Measurements from ENCODE around the gene MRPL55.
A peak's percentile ranks its signal among the peaks of the same experiment; 100 is the strongest.

MRPL55 gene

DNA sequence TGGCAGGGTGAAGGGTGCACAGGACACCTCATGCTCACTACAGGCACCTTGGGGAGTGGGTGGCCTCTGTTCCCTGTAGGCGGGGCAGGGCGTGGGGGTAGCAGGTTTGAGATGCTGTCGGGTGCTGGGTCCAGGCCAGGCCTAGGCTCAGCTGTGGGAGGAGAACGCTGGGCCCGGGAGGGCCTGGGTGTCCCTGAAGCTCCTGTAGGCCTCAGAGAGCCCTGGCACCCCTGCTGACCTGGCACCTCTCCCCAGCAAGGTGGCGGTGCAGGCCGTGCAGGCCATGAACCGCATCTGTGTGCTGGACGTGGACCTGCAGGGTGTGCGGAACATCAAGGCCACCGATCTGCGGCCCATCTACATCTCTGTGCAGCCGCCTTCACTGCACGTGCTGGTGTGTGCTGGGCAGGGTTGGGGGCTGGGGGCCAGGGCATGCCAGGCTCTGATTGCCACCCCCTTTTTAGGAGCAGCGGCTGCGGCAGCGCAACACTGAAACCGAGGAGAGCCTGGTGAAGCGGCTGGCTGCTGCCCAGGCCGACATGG lies 38.1 kb upstream of the MRPL55 start:
- no peak for DNase-seq

DNA sequence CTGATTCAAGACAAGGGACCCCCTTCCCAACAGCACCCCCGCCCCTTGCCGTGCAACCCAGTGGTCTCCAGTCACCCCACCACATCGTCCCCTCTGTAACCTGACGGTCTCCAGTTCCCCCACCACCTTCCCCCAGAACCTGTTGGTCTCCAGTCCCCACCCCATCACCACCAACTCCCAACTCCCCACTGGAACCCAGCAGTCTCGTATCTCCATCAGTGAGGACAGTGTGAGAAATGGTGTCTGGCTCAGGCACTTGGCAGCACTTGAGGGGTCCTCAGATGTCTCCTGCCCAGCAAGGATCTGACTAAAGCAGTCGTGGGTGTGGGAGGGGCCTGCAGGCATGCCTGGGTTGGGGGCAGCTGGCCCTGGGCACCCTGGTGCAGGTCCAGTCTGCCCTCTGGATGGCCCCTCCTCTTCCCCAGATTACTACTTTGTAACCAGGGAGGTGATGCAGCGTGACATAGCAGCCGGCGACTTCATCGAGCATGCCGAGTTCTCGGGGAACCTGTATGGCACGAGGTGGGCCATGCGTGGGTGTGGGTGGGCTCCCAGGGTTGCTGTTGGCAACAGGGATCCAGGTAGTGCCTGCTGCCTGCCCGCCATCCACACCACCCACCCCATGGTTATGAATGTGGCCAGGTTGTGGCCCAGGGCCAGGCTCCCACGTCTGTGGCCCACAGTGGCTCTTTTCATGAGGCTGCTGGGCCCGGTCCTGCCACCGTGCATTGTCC lies 37.5 kb upstream of the MRPL55 start:
- no peak for DNase-seq

DNA sequence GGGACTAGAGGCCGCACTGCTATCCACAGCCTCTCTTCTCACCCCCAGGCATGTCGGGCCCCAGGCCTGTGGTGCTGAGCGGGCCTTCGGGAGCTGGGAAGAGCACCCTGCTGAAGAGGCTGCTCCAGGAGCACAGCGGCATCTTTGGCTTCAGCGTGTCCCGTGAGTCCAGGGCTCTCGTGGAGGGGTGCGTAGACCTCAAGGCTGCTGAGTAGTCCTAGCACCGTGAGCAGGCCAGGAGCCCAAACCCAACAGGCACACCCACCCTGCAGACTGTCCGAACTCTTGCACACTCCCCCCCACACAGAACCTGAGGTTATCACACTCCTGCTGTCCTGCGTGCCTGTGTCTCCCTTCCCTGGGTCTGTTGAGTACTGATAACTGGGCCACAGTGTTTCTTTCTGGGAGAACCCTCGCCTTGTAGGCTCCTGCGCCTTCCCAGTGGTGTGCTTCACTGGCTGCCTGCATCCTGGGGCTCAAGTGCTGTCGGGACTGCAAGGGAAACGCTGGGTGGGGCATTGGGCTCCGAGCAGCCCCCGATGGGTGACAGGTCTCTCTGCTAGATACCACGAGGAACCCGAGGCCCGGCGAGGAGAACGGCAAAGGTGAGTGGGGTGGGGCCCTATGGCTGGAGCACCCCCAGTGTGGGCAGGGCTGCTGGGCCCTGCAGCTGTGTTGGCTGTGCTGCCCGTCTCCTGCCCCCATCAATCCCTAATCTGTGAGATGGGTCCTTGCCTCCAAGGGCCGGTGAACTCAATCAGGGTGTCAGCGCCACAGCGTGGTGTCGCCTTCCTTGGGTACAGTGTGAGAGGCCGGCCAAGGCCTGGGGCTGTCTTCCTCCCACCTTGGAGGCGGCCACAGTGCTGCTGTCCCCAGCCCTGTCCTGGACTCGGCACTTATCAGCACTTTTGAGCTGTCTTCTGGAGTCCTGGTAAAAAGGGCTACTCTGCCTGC lies 36.6 kb upstream of the MRPL55 start:
- DNase-seq = no peak

DNA sequence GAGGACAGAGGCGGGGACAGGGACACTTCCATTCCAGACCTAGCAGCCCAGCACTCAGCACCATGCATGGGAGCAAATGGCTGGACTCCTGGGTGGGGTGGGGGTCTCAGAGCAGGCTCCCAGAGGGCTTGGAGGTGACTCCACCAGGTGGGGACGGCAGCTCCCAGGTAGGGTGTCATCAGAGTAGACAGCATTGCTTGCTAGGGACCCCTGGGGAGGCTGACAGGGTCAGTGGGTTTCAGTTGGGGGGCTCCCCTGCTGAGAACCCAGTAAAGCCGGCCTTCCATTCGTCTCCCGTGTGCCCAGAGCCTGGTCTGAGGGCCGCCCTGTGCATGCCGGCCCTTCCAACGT lies 35.9 kb upstream of the MRPL55 start:
- DNase-seq = no peak

DNA sequence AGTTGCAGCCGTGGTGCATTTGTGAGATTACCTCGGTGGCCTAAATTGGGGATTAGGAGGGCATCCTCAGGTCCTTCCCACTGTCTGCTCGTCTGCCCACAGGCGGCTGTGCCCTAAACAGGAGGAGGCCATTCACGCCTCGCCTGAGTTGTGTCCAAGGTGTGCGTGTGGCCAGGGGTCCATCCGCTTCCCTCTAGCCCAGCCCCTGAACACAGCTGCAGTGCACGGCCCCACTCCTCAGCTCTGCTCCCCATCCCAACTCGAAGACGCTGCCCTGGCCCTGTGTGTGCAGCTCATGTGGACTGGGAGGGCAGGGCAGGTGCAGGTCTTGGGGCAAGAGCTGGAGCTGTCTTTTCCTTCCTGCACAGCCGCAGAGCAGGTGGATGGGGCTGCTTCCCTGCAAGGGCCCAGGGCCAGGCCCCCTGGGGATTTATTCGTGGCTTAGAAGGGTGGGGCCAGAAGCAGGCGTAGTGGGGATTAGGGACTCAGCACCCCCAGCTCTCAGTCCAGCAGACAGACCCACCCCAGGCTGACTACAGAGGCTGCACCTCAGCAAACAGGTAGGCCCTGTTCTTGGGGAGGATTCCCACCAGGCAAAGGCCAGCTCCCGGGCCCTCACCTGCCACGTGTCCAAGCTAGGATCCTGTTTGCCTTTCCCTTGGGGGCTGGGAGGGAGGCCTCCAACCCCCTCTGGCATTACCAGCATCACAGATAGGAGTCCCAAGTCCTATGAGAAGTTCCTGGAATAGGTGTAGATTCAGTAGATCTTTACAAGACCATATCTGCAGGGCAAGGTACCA lies 35.3 kb upstream of the MRPL55 start:
- DNase-seq = no peak

DNA sequence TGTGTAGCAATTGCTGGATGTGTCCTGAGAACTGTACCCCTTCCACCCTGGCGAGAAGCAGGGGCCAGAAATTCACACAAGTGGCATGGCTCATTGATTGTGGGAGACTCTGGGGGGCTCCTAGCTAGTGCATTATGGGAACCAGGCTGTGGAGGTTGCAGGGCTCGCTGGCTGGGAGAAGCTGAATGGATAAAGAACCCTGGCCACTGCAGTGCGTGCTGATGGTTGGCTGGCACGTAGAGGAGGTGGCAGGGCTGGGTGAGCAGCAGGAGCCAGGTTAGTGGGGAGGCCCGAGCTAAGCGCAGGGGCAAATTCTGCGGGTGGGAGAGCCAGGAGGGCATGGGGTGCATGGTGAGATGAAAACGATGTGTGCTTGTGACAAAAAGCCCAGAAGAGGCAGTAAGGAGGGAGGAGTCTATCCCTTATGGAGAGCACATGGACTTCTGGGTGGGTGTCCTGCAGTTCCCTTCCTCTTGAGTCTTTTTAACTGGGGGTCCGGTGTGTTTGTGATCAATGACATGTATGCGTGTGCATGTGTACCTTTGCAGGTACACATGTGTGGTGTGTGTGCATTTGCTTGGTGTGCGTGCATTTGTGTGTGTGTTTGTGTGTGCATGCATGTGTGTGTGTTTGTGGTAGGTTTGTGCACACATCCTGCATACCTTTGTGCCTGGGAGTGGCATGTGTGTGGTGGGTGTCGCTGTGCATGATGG lies 34.5 kb upstream of the MRPL55 start:
- DNase-seq = no peak

DNA sequence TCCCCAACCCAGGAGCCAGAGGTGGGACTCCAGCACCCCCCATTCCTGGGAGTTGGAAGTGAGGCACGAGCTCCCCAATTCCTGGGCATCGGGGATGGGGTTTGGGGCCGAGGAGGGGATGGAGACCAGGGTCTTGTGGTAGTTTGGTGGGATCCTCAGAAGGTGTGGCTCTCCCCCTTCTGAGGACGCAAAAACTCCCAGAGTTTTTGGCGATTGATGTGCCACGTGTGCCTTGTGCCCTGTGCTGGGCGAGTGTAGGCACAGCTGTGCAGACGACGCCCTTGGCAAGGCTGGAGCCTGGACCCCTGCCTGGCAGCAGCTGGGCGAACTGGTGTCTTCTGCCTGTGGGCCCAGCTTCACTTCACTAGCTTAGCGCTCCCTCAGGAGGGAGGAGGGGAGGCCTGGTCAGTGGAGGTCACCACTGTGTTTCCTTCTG lies 33.6 kb upstream of the MRPL55 start:
- no peak for DNase-seq

DNA sequence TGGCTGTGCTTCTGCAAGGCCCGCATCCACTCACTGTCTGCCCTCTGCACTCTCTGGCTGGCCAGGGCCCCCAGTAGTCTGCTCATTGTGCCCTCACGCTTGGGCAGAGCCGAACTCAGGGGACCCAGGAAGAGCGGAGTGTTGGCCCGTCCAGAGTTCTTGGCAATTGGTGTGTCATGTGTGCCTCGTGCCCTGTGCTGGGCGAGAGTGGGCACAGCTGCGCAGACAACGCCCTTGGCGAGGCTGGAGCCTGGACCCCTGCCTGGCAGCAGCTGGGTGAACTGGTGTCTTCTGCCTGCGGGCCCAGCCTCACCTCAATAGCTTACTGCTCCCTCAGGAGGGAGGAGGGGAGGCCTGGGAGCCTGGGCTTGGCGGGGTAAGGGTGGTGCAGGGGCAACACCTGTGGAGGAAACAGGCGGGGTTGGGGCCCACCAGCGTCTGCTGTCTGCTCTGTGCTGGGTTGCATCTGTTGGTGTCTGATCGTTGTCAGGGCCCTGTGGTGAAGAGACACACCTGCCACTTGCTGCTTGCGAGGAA lies 33.1 kb upstream of the MRPL55 start:
- DNase-seq = no peak

DNA sequence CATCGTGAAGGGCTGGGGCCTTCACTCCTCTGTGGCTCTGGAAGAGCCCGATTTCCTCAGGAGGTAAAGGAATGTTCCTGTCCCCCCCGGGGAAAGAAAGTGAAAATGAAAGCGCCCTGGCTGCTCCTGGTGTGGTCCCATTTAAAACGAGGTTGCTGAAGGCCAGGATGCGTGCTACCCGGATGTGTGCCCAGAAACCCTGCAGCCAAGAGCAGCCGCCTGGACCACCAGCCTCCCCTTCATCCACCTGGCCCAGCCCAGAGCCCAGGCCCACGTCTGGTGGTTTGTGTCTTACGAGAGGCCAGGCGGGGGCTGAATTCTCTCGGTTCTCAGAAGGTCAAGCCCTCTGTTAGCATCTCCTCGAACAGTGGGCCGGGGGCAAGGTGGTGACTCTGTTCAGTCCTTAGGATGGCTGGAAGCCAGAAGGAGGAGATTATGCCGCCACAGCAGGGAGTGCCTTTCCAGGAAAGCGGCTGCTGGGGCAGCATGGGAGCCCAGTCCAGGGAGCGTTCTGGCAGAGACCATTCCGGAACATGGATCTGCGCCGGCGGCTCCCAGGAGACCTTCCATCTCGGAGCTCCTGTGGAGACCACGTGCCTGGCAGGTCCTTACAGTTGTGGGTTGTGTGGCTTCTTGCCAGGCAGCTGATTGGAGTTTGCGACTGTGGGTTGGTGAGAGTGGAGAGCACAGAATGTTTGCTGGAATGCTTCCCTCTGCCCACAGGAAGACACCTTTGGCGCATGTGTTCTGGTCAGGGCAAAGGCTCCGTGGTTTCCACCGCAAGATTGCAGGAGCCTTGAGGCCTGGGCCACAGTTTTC lies 32.3 kb upstream of the MRPL55 start:
- no peak for DNase-seq

DNA sequence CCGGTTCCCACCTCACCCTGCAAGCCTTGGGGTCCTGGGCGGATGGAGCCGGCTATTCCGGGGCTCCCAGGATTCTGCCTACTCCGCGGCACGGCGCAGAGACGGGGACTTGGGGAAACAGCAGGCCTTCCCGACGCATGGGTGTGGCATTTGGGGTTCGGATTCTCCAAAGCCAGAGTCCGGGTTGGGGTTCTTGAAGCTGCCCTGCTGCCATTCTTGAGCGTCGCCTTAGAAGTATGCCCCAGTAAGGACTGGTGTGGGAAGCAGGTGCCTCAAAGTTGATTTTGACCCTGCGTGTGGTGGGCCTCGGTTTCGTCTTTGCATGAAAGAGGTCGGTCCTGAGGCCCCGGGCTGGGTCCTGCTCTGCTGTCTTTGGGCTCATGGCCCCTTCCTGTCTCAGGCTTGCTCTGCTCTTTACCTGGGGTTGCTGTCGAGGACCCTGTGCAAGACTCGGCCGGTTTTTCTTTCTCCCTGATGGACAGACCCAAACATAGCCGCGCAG lies 31.7 kb upstream of the MRPL55 start:
- DNase-seq = no peak

DNA sequence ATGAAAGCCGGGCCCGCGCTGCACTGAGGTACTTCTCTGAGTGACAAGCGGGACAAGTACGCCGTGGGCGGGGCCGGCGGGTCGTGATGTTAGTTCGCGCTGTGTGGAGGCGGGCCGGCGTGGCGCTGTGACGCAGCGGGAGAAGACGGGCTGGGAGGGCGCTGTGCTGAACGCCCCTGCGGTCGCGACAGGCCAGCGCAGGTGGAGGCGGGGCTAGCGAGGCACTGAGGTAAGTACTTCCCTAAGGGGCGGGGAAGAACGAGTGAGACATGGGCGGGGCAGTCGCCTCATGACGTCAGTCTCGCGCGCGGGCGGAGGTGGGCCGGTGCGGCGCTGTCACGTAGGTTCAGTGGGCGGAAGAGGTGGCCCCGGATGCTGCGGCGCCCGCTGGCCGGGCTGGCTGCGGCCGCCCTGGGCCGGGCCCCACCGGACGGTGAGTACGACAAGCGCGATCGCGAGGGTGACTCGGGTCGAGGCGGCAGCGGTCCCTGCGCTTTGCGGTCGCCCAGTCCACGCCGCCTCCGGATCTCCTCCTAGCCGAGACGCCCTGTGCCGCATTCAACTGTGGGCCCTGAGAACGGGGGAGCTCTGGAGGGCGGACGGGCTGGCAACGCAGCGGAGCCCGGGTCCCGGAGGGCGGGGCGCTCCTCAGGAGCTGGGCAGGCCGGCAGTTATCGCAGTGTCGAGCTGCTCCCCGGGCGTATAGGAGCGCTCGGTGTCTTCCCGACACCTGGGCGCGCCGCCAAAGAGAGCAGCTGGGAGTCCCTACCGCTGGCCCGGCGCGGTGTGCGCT lies 31.0 kb upstream of the MRPL55 start, which contains the start of gene GUK1:
Gene GUK1, plus strand, starts transcription at position 349 of the 793 bp plus-strand sequence. Its CDS starts 24 bp downstream, at position 373.
- peak; percentile 90 to 96 for DNase-seq

DNA sequence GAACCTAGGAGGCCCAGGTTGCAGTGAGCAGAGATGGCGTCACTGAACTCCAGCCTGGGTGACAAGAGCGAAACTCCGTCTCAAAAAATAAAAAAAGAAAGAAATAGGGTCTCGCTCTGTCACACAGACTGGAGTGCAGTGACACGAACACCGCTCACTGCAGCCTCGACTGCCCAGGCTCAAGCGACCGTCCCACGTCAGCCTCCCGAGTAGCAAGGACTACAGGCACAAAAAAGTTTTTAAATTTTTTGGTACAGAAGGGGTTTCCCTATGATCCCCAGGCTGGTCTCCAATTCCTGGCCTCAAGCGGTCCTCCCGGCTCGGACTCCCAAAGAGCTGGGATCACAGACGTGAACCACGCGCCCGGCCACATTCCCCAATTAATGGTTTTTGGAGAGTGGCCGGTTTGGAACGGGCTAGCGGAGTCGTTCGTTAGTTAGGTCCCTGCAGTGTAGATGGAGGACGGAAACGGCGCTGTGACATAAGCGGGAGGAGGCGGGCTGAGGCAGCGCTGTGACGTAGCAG lies 30.4 kb upstream of the MRPL55 start:
- DNase-seq = no peak

DNA sequence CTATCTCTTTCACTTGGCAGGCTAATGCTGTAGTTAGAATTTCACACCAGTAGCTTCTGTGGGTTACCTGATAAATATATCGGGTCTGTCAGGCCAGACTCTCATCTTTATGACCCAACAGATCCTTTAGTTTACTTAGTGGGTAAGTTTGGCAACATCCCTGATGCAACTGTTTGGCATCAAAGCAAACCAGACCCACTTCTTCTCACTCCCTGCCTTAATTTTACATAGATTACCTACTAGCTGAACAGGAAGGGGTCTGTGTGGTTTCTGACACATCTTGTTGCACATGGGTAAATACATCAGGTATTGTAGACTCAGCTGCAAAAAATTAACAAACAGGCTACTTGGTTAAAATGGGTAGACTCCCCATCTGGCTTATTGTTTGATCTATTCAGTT lies 27.8 kb upstream of the MRPL55 start:
- DNase-seq = no peak

DNA sequence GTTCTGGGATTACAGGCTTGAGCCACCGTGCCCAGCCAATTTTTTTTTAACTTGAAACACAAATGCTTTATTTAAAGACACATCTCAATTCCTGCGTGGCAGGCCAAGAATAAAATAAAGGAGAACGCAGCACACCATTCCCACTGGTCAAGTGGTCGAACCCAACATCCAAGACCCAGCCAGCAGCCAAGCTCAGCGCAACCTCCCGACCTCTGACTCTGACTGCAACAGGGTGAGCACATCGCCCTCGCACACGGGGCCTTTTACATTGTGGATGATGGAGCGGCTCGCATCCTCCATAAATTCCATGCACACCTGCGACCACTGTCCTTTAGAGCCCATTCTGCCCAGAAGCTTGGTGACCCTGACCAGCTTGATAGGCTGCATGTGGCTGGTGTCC lies 25.5 kb upstream of the MRPL55 start:
- DNase-seq = no peak

DNA sequence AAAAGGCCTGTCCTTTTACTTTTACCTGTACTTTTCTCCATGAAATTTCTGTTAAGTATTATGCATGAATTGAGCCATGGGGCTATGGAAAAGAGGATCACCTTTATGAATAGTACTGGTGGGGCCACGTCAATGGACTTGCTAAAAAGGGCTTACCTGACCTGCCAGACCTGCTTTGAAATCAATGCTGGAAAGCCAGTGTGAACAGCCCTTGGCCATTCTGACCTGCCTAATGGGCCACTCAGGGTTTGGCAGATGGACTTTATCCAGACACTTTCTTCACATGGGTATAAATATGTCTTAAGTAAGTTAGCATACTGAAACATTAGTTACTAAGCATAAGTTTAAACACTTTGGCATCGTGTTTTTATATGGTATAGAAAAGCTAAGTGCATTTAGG lies 22.7 kb upstream of the MRPL55 start:
- no peak for DNase-seq

DNA sequence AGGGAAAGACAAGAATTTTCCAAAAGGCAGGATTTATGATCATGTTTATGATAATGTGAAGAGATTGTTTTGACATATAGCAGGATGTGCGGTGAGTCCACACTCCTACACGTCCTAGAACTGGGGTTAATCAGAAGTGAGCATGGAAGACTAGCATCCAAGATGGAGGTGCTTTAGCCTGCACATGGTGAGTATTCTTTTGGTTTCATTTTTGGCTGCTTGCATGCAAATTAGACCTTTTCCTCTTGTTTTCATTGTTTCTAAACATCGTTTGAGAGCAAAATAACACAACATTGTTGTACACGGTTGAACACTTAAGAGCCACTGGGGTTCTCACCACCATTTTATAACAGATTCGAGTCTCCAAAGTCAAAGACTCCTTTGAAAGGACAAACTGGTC lies 16.1 kb upstream of the MRPL55 start:
- no peak for DNase-seq

DNA sequence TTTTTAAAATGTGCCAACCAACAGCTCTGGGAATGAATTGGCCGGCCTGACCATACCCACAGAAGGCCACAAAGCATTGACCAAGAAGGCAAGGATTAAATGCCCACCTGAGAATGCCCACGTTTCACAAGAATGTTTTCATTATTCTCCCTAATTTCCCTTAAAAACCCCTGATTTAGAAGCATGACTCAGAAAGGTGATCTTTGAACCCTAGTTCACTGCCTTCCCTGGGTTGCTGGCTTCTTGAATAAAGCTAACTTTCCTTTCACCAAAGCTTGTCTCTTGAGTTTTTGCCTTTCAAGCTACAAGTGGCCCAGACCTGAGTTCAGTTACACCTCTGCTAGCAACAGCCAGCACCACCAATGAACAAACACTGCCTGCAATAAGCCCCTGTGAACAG lies 14.4 kb upstream of the MRPL55 start:
- no peak for DNase-seq

DNA sequence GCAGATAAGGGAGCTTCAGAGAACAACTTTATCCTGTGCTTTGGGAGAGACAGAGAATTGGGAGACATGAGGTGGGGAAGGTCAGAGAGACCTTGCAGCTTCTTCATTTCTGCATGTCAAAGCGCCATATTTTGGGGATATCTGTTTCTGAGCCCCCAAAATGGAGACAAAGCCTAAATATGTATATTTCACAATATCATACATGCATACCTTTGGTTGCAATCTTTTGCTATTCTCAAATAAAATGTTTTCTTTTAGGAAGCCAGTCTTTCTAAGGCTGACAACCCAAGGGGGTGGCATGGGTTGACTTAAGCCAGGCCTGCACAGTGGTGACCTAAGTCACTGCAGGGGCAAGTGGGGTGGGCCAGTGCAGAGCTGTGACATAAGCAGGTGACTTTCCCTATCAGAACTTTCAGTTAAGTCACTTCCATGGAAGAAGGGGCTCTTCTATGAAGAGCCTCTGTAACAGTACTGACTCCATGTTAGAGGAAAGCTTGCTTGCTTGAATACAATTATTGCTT lies 13.9 kb upstream of the MRPL55 start:
- DNase-seq = no peak

DNA sequence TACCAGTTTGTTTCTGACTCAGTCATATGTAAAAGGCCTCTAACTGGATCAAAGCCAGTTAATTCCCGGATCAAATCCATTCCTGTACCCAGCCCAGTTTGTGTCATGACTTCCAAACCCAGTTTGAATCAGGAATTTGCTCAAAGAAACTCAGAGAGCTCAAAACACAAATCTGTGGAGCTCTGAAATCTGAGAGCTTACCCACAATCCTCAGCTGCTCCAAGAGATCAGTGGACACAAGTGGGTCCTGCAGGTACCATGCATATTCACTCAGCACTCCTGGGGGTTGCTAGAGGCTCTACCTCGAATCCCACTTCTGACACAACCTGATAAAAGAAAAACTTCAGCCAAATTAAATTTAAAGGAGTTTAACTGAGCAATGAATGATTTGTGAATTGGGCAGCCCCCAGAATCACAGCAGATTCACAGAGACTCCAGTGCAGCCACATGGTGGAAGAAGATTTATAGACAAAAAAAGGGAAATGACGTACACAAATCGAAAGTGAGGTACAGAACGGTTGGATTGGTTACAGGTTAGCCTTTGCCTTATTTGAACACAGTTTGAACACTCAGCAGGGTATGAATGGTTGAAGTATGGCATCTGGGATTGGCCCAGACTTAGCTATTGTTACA lies 11.9 kb upstream of the MRPL55 start:
- no peak for DNase-seq
